Body of pancreas (tissue), 4 donors: Measurements from ENCODE around the gene ACTL6A. TPM values are rescaled to one million over a fixed set of nuclear protein-coding genes. Genes with fewer than 3 reads are reported as not detected.

ENCODE experiments used
- ATAC-seq: fragments of 150-250 bp; one replicate; pipeline ENCODE4 v1.9.1; 2016
- DNase-seq, 4 donors: peaks; one replicate each; pipeline ENCODE4 v3.0.0-alpha.2; 2019
- H3K27ac ChIP-seq, 4 donors: fragments of 200-600 bp; sonication (generic); 1 replicate in 3 of 4; 2 replicates in 1 of 4; pipeline versions ENCODE4 v1.5.1 to v1.6.1; 2016 to 2019; ENCODE audit warnings: mild to moderate bottlenecking in 1 of 4, mixed read lengths in 1 of 4, moderate library complexity in 1 of 4
- H3K27me3 ChIP-seq, 2 donors: fragments of 200-600 bp; sonication (generic); one replicate each; pipeline ENCODE4 v1.6.0; 2016; ENCODE audit warnings: mild to moderate bottlenecking in 1 of 2
- H3K36me3 ChIP-seq, 2 donors: fragments of 200-600 bp; sonication (generic); replicated peaks in 1 of 2; 2 replicates each; pipeline ENCODE4 v1.5.1; 2016; ENCODE audit warnings: low read depth in 2 of 2; ENCODE audit not compliant: insufficient read depth in 1 of 2
- H3K4me1 ChIP-seq: fragments of 200-600 bp; sonication (generic); one replicate; pipeline ENCODE4 v1.6.0; 2016
- H3K4me3 ChIP-seq, 2 donors: fragments of 200-600 bp; sonication (generic); 1 replicate in 1 of 2; 2 replicates in 1 of 2; pipeline ENCODE4 v1.5.1; 2016 to 2019
- H3K9me3 ChIP-seq, 3 donors: fragments of 200-600 bp; sonication (generic); 1 replicate in 2 of 3; 2 replicates in 1 of 3; pipeline ENCODE4 v1.5.1; 2016
- POLR2A ChIP-seq, 3 donors: fragments of 450-650 bp; IDR thresholded peaks; one replicate each; pipeline ENCODE4 v1.6.1; 2016; ENCODE audit warnings: antibody characterized with exemption in 3 of 3, mild to moderate bottlenecking in 2 of 3
- WGBS, 2 donors: methylation state at CpG; one replicate each; pipeline ENCODE4 v1.1.5; 2017; 5-methylcytosine and 5-hydroxymethylcytosine counted together
- intact Hi-C: fragments of 100-400 bp; cut with DNase I; formaldehyde crosslinking; loops from one replicate; pipeline ENCODE4 v1.15.1; 2023
- total RNA-seq, 2 donors: library from RNA; depleted of rRNA; stranded (reverse); fragments of >200 nt; gene quantifications; one replicate each; pipeline ENCODE4 v1.1.0, GENCODE V29; 2016
- TF ChIP-seq, protein P1 (sequence below), 7 experiments: fragments of 450-650 bp in 4 of 7; fragments of 200-600 bp in 3 of 7; sonication (generic) in 3 of 7; IDR thresholded peaks; one replicate each; pipeline ENCODE4 v1.5.1; 2016 to 2019; ENCODE audit warnings: antibody characterized with exemption in 7 of 7

Gene ACTL6A
- total RNA-seq, 2 donors from 2014 or later, result 23.1 to 25.2 TPM

DNA sequence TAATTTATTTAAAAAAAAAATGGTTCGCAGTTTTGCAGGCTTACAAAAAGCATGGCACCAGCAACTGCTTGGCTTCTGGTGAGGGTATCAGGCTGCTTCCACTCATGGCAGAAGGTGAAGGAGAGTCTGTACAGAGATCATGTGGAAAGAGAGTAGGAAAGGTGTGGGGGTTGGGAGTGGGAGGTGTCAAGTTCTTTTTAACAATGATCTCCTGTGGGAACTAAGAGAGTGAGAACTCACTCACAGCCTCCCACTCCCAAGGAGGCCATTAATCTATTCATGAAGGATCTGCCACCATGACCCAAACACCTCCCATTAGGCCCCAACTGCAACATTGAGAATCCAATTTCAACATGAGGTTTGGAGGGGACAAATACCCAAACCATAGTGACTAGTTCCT, 21.1 kb upstream of the ACTL6A start:
- Histone ChIP-seq H3K9me3 (no peaks in the 10 kb centered on the region), H3K4me3 (no peak overlapping the region), H3K27me3 (no peaks in the 10 kb centered on the region), H3K4me1 (no peaks in the 10 kb centered on the region), H3K36me3 (no peaks in the 10 kb centered on the region), H3K27ac (no peak overlapping the region)
- intact Hi-C loops, result no loop called here
- TF ChIP-seq, protein P1, sequence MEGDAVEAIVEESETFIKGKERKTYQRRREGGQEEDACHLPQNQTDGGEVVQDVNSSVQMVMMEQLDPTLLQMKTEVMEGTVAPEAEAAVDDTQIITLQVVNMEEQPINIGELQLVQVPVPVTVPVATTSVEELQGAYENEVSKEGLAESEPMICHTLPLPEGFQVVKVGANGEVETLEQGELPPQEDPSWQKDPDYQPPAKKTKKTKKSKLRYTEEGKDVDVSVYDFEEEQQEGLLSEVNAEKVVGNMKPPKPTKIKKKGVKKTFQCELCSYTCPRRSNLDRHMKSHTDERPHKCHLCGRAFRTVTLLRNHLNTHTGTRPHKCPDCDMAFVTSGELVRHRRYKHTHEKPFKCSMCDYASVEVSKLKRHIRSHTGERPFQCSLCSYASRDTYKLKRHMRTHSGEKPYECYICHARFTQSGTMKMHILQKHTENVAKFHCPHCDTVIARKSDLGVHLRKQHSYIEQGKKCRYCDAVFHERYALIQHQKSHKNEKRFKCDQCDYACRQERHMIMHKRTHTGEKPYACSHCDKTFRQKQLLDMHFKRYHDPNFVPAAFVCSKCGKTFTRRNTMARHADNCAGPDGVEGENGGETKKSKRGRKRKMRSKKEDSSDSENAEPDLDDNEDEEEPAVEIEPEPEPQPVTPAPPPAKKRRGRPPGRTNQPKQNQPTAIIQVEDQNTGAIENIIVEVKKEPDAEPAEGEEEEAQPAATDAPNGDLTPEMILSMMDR (IDR thresholded peaks at IDR 0.05), result no peak
- no peak for TF ChIP-seq POLR2A (IDR thresholded peaks at IDR 0.05)
- ATAC-seq, result no peak
- DNase-seq, result no peak
- WGBS, 2 donors, result 95 to 100% methylated on average over 1 of the region's 1 CpG

DNA sequence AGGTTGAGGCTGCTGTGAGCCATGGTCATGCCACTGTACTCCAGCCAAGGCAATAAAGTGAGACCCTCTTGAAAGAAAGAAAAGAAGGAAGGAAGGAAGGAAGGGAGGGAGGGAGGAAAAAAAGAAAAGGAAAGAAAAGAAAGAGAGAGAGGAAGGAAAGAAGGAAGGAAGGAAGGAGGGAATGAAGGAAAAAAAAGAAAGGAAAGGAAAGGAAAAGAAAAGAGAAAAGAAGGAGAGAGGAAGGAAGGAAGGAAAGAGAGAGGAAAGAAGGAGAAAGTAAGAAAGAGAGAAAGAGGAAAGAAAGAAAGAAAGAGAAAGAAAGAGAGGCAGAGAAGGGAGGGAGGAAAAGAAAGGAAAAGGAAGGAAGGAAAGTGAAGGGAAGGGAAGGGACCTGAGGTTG, 20.4 kb upstream of the ACTL6A start:
- no peak for DNase-seq

DNA sequence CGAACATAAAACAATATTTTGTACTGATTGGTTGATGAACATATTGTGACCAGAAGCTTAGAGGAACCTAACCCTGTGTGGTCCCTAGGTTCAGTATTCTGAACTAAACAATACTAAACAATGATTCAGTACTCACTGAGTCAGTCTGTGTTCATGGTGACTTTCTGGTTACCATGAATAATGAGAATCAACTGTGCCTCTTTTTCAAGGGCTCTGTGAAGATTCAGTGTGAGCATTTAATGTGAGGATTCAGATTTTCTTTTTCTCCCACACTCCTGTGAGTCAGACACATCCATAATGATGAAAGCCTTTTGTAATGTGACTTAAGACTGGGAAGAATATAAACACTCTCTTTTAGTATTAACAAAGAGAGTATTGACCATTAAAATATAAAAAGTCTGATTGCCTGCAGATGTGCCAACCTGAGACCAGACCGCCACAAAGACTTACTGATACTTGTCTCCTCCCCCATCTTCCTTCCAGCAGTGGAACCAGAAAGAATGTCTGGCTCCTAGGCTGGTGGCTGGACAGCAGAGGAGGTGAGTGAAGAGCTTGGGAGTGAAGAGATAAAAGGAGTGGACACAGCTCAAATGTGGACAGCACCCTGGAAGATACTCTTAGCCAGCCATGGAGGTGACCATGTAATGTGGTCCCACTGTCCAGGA, 17.6 kb upstream of the ACTL6A start:
- TF ChIP-seq POLR2A (IDR thresholded peaks at IDR 0.05), result no peak
- TF ChIP-seq, protein P1 (IDR thresholded peaks at IDR 0.05), result no peak
- 55 to 72% methylated on average over 2 of the region's 2 CpGs for WGBS, 2 donors
- Histone ChIP-seq H3K27ac (no peak overlapping the region), H3K4me1 (no peaks in the 10 kb centered on the region), H3K36me3 (no peaks in the 10 kb centered on the region), H3K9me3 (no peaks in the 10 kb centered on the region), H3K27me3 (no peaks in the 10 kb centered on the region), H3K4me3 (no peak overlapping the region)
- no peak for DNase-seq
- intact Hi-C loops, result no loop called here
- no peak for ATAC-seq

More for the DNA sequence above, 20.4 kb upstream of the ACTL6A start:
- TF ChIP-seq, protein P1 (IDR thresholded peaks at IDR 0.05), result no peak
- no peak for TF ChIP-seq POLR2A (IDR thresholded peaks at IDR 0.05)
- no peak overlapping the region for H3K4me3 ChIP-seq
- no peak overlapping the region for H3K27ac ChIP-seq
- no peaks in the 10 kb centered on the region for H3K36me3 ChIP-seq
- no peak for ATAC-seq
- H3K9me3 ChIP-seq, result no peaks in the 10 kb centered on the region
- H3K27me3 ChIP-seq, result no peaks in the 10 kb centered on the region
- no peaks in the 10 kb centered on the region for H3K4me1 ChIP-seq
- intact Hi-C loops, result no loop called here

DNA sequence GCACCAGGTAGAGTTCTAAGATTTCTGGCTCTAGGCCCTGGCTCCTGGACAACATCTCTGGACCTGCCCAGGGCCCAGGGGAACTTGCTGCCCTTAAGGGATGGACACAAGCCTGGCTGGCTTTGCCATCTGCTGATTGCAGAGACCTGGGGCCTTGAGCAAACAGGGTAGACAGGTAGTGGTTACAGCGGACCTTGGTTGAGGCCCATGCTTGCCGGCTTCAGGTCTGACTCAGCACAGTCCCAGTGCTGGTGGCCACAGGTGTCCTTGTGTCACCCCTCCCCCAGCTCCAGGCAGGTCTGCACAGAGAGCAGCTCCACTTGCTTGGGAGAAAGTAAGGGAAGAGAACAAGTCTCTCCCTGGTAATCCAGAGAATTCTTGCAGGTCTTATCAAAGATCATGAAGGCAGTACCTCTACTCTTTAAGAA, 15.9 kb upstream of the ACTL6A start:
- H3K4me3 ChIP-seq, result no peak overlapping the region
- peak; percentile 50 to 81 (median 72) for DNase-seq
- intact Hi-C loops, result no loop called here
- no peaks in the 10 kb centered on the region for H3K27me3 ChIP-seq
- no peaks in the 10 kb centered on the region for H3K4me1 ChIP-seq
- H3K9me3 ChIP-seq, result no peaks in the 10 kb centered on the region
- TF ChIP-seq, protein P1 (IDR thresholded peaks at IDR 0.05), result no peak
- TF ChIP-seq POLR2A (IDR thresholded peaks at IDR 0.05), result no peak
- H3K27ac ChIP-seq, result no peak overlapping the region
- no peaks in the 10 kb centered on the region for H3K36me3 ChIP-seq
- 26 to 60% methylated on average over 2 of the region's 2 CpGs for WGBS, 2 donors
- peak; percentile 76 for ATAC-seq
